Measurements from ENCODE around the gene XRCC5.
"Not testable (repeated sequence)": the region's sequence is repeated elsewhere in the genome, so short reads cannot be mapped to it uniquely, and the experiment has no call there.

XRCC5 gene

GRCh38 chr2:216206041-216206703, 97.0 kb downstream of the XRCC5 start:
- Histone ChIP-seq H3K4me1 (ENCODE audit: control insufficient read depth, insufficient read depth, low read length) (no peaks in the 10 kb centered on the region), H3K4me3 (ENCODE audit: low read depth, low read length) (no peak overlapping the region), H3K27ac (ENCODE audit: extremely low read depth, low read depth, low read length) (no peak overlapping the region), H3K36me3 (ENCODE audit: control insufficient read depth in 2 of 2, insufficient read depth in 1 of 2, low read length in 2 of 2) (peaks cover 33 to 91% of the 10 kb centered on the region in 2 experiments), H3K9me3 (ENCODE audit: control insufficient read depth, insufficient read depth, low read depth, low read length) (no peaks in the 10 kb centered on the region)
- POLR2A ChIA-PET, result no interaction called here
- CTCF ChIA-PET, result no interaction called here
- TF ChIP-seq ZNF701 (tag by site-specific recombination; IDR thresholded peaks at IDR 0.05) (no peak), ZNF513 (tag by site-specific recombination; IDR thresholded peaks at IDR 0.05) (no peak), ZNF555 (tag by site-specific recombination; conservative IDR thresholded peaks at IDR 0.05) (no peak), SALL2 (tag by site-specific recombination; IDR thresholded peaks at IDR 0.05; ENCODE audit: borderline replicate concordance) (no peak), ZFP37 (tag by site-specific recombination; IDR thresholded peaks at IDR 0.05) (no peak), ZNF416 (tag by site-specific recombination; IDR thresholded peaks at IDR 0.05) (no peak), ZNF324 (tag by site-specific recombination; IDR thresholded peaks at IDR 0.05) (no peak), ZBTB26 (tag by site-specific recombination; optimal IDR thresholded peaks at IDR 0.05) (no peak), ZSCAN23 (tag by site-specific recombination; IDR thresholded peaks at IDR 0.05) (no peak), ZNF623 (tag by site-specific recombination; IDR thresholded peaks at IDR 0.05) (no peak), ZNF747 (tag by site-specific recombination; IDR thresholded peaks at IDR 0.05) (no peak), ZNF610 (tag by site-specific recombination; IDR thresholded peaks at IDR 0.05; ENCODE audit: borderline replicate concordance) (no peak), PRDM1 (tag by site-specific recombination; IDR thresholded peaks at IDR 0.05) (no peak), ZNF548 (tag by site-specific recombination; IDR thresholded peaks at IDR 0.05) (no peak), SP7 (tag by site-specific recombination; IDR thresholded peaks at IDR 0.05) (no peak), ZNF146 (tag by site-specific recombination; IDR thresholded peaks at IDR 0.05) (no peak), ZFP41 (tag by site-specific recombination; IDR thresholded peaks at IDR 0.05; ENCODE audit: borderline replicate concordance) (no peak), AEBP2 (tag by site-specific recombination; IDR thresholded peaks at IDR 0.05; ENCODE audit: borderline replicate concordance) (no peak), ZNF585B (tag by site-specific recombination; IDR thresholded peaks at IDR 0.05) (no peak)

GRCh38 chr2:216206821-216207220, 97.7 kb downstream of the XRCC5 start:
- no peak for TF ChIP-seq ZNF416 (tag by site-specific recombination; IDR thresholded peaks at IDR 0.05)
- TF ChIP-seq ZNF157 (tag by site-specific recombination; IDR thresholded peaks at IDR 0.05), result no peak
- TF ChIP-seq ZNF654 (tag by site-specific recombination; IDR thresholded peaks at IDR 0.05; ENCODE audit: low read depth), result no peak
- ChIA-PET POLR2A (no interaction called here), CTCF (no interaction called here)
- Histone ChIP-seq H3K4me3 (ENCODE audit: low read depth, low read length) (no peak overlapping the region), H3K36me3 (ENCODE audit: control insufficient read depth in 2 of 2, insufficient read depth in 1 of 2, low read length in 2 of 2) (peaks cover 33 to 88% of the 10 kb centered on the region in 2 experiments), H3K27ac (ENCODE audit: extremely low read depth, low read depth, low read length) (no peak overlapping the region), H3K9me3 (ENCODE audit: control insufficient read depth, insufficient read depth, low read depth, low read length) (no peaks in the 10 kb centered on the region), H3K4me1 (ENCODE audit: control insufficient read depth, insufficient read depth, low read length) (no peaks in the 10 kb centered on the region)

GRCh38 chr2:216208661-216209060, 99.5 kb downstream of the XRCC5 start:
- peaks cover 30 to 69% of the 10 kb centered on the region in 2 experiments for H3K36me3 ChIP-seq (ENCODE audit: control insufficient read depth in 2 of 2, insufficient read depth in 1 of 2, low read length in 2 of 2)
- H3K4me1 ChIP-seq (ENCODE audit: control insufficient read depth, insufficient read depth, low read length); H3K27ac ChIP-seq (ENCODE audit: extremely low read depth, low read depth, low read length); CTCF ChIA-PET; POLR2A ChIA-PET; H3K9me3 ChIP-seq (ENCODE audit: control insufficient read depth, insufficient read depth, low read depth, low read length); H3K4me3 ChIP-seq (ENCODE audit: low read depth, low read length): not testable (repeated sequence)

Measured in HEK293 (cell line).